GM15510 (cell line): Measurements from ENCODE around the gene PEPD.

ENCODE experiments used
- POLR2A ChIP-seq: IDR thresholded peaks from 3 replicates; pipeline ENCODE4 v1.6.1; 2011; ENCODE audit warnings: borderline replicate concordance; ENCODE audit not compliant: insufficient read length; ENCODE audit errors: extremely low read depth

The PEPD gene

GRCh38 chr19:33388725-33389420 lies 132.7 kb downstream of the PEPD start:
- no peak for TF ChIP-seq POLR2A

GRCh38 chr19:33388231-33388724 lies 133.3 kb downstream of the PEPD start:
- no peak for TF ChIP-seq POLR2A

- TF ChIP-seq POLR2A, result no peak
These were observed 134.0 kb downstream of the PEPD start for GRCh38 chr19:33387351-33388230.

GRCh38 chr19:33386361-33386858 lies 135.2 kb downstream of the PEPD start:
- no peak for TF ChIP-seq POLR2A

GRCh38 chr19:33385956-33386355 lies 135.6 kb downstream of the PEPD start:
- TF ChIP-seq POLR2A, result no peak

GRCh38 chr19:33384983-33385382 lies 136.6 kb downstream of the PEPD start:
- TF ChIP-seq POLR2A, result no peak

- no peak for TF ChIP-seq POLR2A
These were observed 137.8 kb downstream of the PEPD start for GRCh38 chr19:33383720-33384292.

GRCh38 chr19:33382982-33383381 lies 138.6 kb downstream of the PEPD start:
- TF ChIP-seq POLR2A, result no peak

GRCh38 chr19:33382006-33382405 lies 139.6 kb downstream of the PEPD start:
- no peak for TF ChIP-seq POLR2A

GRCh38 chr19:33381101-33381500 lies 140.5 kb downstream of the PEPD start:
- TF ChIP-seq POLR2A, result no peak

GRCh38 chr19:33379151-33379829 lies 142.3 kb downstream of the PEPD start:
- no peak for TF ChIP-seq POLR2A

- no peak for TF ChIP-seq POLR2A
These were observed 143.8 kb downstream of the PEPD start for GRCh38 chr19:33377586-33378475.

- no peak for TF ChIP-seq POLR2A
These were observed 144.5 kb downstream of the PEPD start for GRCh38 chr19:33376941-33377557.
